Tibial nerve (tissue), 3 donors: ENCODE results near the gene SLIT3.

Experiments
- POLR2A ChIP-seq, 2 donors: fragments of 450-650 bp; IDR thresholded peaks; one replicate each; pipeline ENCODE4 v1.6.1; 2017; ENCODE audit warnings: antibody characterized with exemption in 2 of 2, mild to moderate bottlenecking in 2 of 2, moderate library complexity in 2 of 2
- TF ChIP-seq, protein P1 (sequence below), 5 experiments: fragments of 200-600 bp in 3 of 5; fragments of 450-650 bp in 2 of 5; sonication (generic) in 3 of 5; IDR thresholded peaks; one replicate each; pipeline ENCODE4 v1.5.1; 2016 to 2019; ENCODE audit warnings: antibody characterized with exemption in 5 of 5, mild to moderate bottlenecking in 3 of 5, moderate library complexity in 2 of 5

DNA sequence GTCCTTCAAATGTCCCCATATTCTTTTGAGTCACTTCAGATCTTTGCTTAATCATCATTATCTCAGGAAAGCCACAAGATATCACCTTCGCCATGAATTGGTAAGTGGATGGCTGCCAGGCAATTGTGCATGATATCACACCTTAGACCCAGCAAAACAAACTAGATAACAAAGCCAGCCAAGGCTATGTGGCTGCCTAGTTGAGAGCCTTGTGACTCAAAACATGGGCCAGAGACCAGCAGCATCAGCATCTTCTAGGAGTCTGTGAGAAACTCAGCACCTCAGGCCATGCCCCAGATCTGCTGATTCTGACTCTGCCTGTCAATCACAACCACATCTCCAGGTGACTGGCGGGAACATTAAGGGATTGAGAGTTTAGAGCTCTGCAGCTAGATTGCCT lies 82.8 kb downstream of the SLIT3 start:
- TF ChIP-seq, protein P1, sequence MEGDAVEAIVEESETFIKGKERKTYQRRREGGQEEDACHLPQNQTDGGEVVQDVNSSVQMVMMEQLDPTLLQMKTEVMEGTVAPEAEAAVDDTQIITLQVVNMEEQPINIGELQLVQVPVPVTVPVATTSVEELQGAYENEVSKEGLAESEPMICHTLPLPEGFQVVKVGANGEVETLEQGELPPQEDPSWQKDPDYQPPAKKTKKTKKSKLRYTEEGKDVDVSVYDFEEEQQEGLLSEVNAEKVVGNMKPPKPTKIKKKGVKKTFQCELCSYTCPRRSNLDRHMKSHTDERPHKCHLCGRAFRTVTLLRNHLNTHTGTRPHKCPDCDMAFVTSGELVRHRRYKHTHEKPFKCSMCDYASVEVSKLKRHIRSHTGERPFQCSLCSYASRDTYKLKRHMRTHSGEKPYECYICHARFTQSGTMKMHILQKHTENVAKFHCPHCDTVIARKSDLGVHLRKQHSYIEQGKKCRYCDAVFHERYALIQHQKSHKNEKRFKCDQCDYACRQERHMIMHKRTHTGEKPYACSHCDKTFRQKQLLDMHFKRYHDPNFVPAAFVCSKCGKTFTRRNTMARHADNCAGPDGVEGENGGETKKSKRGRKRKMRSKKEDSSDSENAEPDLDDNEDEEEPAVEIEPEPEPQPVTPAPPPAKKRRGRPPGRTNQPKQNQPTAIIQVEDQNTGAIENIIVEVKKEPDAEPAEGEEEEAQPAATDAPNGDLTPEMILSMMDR (IDR thresholded peaks at IDR 0.05), result no peak
- no peak for TF ChIP-seq POLR2A (IDR thresholded peaks at IDR 0.05)
